RWPE2 (cell line): ENCODE results near the gene SGMS1.

Experiments used
- ATAC-seq: fragments of 200-7000 bp; cut with Tn5 transposase; 3 replicates; pipeline ENCODE4 v1.9.1; 2021; ENCODE audit warnings: low read depth
- DNase-seq: peaks from one replicate; pipeline ENCODE4 v3.0.0-alpha.2; 2020; ENCODE audit warnings: low spot score
- H3K27ac ChIP-seq: fragments of 450-650 bp; 2 replicates; pipeline ENCODE4 v1.5.1; 2017; ENCODE audit warnings: mild to moderate bottlenecking; ENCODE audit not compliant: poor library complexity, severe bottlenecking
- H3K27me3 ChIP-seq: fragments of 250-450 bp; sonication (Bioruptor Pico); 2 replicates; pipeline ENCODE4 v1.5.1; 2021; ENCODE audit warnings: mild to moderate bottlenecking, moderate library complexity; ENCODE audit not compliant: insufficient read depth, poor library complexity, severe bottlenecking
- H3K36me3 ChIP-seq: fragments of 250-450 bp; sonication (Bioruptor Pico); 2 replicates; pipeline ENCODE4 v1.5.1; 2020; ENCODE audit warnings: low read depth, mild to moderate bottlenecking, moderate library complexity
- H3K4me1 ChIP-seq: fragments of 250-450 bp; sonication (Bioruptor Pico); 2 replicates; pipeline ENCODE4 v1.5.1; 2021; ENCODE audit warnings: mild to moderate bottlenecking, moderate library complexity; ENCODE audit not compliant: insufficient read depth, poor library complexity, severe bottlenecking
- H3K4me3 ChIP-seq: fragments of 250-450 bp; sonication (Bioruptor Pico); 2 replicates; pipeline ENCODE4 v1.5.1; 2021; ENCODE audit warnings: mild to moderate bottlenecking, moderate library complexity; ENCODE audit not compliant: severe bottlenecking
- H3K9me3 ChIP-seq: fragments of 250-450 bp; sonication (Bioruptor Pico); 2 replicates; pipeline ENCODE4 v1.5.1; 2021; ENCODE audit warnings: mild to moderate bottlenecking, moderate library complexity; ENCODE audit not compliant: severe bottlenecking
- TF ChIP-seq, protein P1 (sequence below): fragments of 450-650 bp; IDR thresholded peaks from one replicate; pipeline ENCODE4 v1.5.1; 2017; ENCODE audit warnings: mild to moderate bottlenecking, moderate library complexity; ENCODE audit not compliant: poor library complexity, severe bottlenecking

Gene SGMS1

DNA sequence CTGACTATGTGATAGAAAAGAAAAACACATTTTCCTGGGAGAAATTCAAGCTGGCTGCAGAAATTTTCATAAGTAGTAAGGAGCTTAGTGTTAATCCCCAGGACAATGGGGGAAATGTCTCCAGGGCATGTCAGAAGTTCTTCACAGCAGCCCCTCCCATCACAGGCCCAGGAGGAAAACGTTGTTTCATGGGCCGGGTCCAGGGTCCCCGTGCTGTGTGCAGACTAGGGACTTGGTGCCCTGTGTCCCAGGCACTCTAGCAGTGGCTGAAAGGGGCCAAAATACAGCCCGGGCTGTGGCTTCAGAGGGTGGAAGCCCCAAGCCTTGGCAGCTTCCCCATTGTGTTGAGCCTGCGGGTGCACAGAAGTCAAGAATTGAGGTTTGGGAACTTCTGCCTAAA, 273.4 kb downstream of the SGMS1 start:
- TF ChIP-seq, protein P1, sequence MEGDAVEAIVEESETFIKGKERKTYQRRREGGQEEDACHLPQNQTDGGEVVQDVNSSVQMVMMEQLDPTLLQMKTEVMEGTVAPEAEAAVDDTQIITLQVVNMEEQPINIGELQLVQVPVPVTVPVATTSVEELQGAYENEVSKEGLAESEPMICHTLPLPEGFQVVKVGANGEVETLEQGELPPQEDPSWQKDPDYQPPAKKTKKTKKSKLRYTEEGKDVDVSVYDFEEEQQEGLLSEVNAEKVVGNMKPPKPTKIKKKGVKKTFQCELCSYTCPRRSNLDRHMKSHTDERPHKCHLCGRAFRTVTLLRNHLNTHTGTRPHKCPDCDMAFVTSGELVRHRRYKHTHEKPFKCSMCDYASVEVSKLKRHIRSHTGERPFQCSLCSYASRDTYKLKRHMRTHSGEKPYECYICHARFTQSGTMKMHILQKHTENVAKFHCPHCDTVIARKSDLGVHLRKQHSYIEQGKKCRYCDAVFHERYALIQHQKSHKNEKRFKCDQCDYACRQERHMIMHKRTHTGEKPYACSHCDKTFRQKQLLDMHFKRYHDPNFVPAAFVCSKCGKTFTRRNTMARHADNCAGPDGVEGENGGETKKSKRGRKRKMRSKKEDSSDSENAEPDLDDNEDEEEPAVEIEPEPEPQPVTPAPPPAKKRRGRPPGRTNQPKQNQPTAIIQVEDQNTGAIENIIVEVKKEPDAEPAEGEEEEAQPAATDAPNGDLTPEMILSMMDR, result no peak
- no peak for ATAC-seq
- Histone ChIP-seq H3K4me1 (no peaks in the 10 kb centered on the region), H3K9me3 (peaks cover 2% of the 10 kb centered on the region), H3K36me3 (no peaks in the 10 kb centered on the region), H3K27me3 (no peaks in the 10 kb centered on the region), H3K4me3 (no peak overlapping the region), H3K27ac (no peak overlapping the region)
- no peak for DNase-seq

DNA sequence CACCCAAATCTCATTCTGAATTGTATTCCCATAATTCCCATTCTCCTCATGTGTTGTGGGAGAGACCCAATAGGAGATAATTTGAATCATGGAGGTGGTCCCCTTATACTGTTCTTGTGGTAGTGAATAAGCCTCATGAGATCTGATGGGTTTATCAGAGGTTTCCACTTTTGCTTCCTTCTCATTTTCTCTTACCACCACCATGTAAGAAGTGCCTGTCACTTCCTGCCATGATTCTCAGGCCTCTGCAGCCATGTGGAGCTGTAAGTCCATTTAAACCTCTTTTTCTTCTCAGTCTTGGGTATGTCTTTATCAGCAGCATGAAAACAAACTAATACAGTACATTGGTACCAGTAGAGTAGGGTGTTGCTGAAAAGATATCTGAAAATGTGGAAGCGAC, 274.2 kb downstream of the SGMS1 start:
- ATAC-seq (no peak), DNase-seq (no peak)
- Histone ChIP-seq H3K4me1 (no peaks in the 10 kb centered on the region), H3K27me3 (no peaks in the 10 kb centered on the region), H3K36me3 (no peaks in the 10 kb centered on the region), H3K4me3 (no peak overlapping the region), H3K9me3 (peaks cover 2% of the 10 kb centered on the region), H3K27ac (no peak overlapping the region)
- TF ChIP-seq, protein P1, result no peak

DNA sequence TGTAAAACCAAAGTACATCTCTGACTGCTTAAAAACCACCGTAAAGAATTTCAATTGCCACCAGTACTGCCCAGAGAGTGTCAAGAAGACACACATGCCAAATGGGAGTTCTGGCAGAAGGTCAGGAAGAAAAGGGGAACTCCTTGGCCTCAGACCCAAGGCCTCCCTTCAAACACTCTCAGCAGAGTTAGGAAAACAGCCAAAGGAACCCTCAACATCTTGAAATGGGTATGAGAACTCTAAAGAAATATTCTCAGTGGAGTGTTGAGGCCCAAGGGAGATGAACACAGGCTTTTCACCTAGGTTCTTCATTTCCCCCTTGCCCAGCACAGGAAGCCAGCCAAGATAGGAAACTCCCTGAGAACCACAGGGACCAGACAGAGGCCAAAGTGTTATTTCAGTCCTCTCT, 276.4 kb downstream of the SGMS1 start:
- H3K4me1 ChIP-seq, result no peaks in the 10 kb centered on the region
- no peak for DNase-seq
- no peaks in the 10 kb centered on the region for H3K27me3 ChIP-seq
- no peak overlapping the region for H3K4me3 ChIP-seq
- TF ChIP-seq, protein P1, result no peak
- H3K36me3 ChIP-seq, result no peaks in the 10 kb centered on the region
- no peak overlapping the region for H3K27ac ChIP-seq
- H3K9me3 ChIP-seq, result peaks cover 2% of the 10 kb centered on the region
- ATAC-seq, result no peak

DNA sequence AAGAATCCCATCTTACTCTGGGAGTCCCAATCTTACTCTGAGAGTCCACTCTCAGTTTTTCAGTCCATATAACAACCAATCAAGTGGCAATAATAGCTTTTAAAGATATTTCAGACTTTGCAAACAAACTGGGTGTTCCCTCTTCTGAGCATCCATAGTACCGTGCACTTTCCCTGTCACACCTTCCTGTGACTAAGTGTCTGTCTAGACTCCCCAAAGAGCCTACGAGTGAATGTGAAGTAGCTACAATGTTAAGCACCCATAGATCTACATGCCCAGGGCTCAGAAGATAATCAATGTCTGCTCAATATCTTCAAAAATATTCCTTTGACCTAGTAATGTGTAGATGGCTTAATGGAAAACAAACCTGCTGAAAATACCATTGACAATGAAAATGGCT, 276.8 kb downstream of the SGMS1 start:
- H3K4me3 ChIP-seq, result no peak overlapping the region

DNA sequence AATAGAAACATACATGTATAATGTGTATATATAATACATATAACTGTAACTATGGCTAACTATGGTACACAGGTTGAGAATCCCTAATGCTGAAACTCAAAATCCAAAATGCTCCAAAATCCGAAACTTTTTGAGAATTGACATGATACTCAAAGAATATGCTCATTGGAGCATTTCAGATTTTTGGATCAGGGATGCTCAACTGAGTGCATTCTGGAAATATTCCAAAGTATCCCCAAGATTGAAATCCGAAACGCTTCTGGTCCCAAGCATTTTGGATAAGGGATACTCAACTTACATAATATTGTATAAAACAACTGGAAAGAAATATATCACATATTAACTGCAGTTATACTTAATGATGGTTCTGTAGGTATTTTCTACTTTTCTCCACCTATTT, 278.2 kb downstream of the SGMS1 start:
- Histone ChIP-seq H3K4me1 (no peaks in the 10 kb centered on the region), H3K36me3 (peaks cover 6% of the 10 kb centered on the region; the same call in 1 of the 2 replicates), H3K4me3 (no peak overlapping the region), H3K9me3 (peaks cover 2% of the 10 kb centered on the region), H3K27me3 (no peaks in the 10 kb centered on the region), H3K27ac (no peak overlapping the region)
- no peak for ATAC-seq
- TF ChIP-seq, protein P1, result no peak
- DNase-seq, result no peak

More for the DNA sequence above, 276.8 kb downstream of the SGMS1 start:
- no peaks in the 10 kb centered on the region for H3K27me3 ChIP-seq
- no peaks in the 10 kb centered on the region for H3K4me1 ChIP-seq
- no peak for DNase-seq
- peaks cover 3% of the 10 kb centered on the region; the same call in 1 of the 2 replicates for H3K36me3 ChIP-seq
- TF ChIP-seq, protein P1, result no peak
- H3K9me3 ChIP-seq, result peaks cover 2% of the 10 kb centered on the region
- no peak overlapping the region for H3K27ac ChIP-seq
- ATAC-seq, result no peak
